LNCaP clone FGC (cell line): ENCODE results near the gene CSNK1G3.

Experiments used
- DNase-seq: peaks from one replicate; pipeline ENCODE4 v3.0.0-alpha.2; 2011; ENCODE audit warnings: low read depth
- H3K4me3 ChIP-seq: 2 replicates; pipeline ENCODE4 v1.5.1; 2011; ENCODE audit warnings: mild to moderate bottlenecking, low read depth, low read length, control low read depth
- TF ChIP-seq, protein P1 (sequence below): IDR thresholded peaks from 2 replicates; pipeline ENCODE4 v1.5.1; 2012; ENCODE audit warnings: mild to moderate bottlenecking; ENCODE audit not compliant: control insufficient read depth, insufficient read depth; ENCODE audit errors: extremely low read depth

Gene CSNK1G3

GRCh38 chr5:123558762-123559433 is 46.9 kb downstream of the CSNK1G3 start:
- no peak overlapping the region for H3K4me3 ChIP-seq
- DNase-seq: no peak
- TF ChIP-seq, protein P1, sequence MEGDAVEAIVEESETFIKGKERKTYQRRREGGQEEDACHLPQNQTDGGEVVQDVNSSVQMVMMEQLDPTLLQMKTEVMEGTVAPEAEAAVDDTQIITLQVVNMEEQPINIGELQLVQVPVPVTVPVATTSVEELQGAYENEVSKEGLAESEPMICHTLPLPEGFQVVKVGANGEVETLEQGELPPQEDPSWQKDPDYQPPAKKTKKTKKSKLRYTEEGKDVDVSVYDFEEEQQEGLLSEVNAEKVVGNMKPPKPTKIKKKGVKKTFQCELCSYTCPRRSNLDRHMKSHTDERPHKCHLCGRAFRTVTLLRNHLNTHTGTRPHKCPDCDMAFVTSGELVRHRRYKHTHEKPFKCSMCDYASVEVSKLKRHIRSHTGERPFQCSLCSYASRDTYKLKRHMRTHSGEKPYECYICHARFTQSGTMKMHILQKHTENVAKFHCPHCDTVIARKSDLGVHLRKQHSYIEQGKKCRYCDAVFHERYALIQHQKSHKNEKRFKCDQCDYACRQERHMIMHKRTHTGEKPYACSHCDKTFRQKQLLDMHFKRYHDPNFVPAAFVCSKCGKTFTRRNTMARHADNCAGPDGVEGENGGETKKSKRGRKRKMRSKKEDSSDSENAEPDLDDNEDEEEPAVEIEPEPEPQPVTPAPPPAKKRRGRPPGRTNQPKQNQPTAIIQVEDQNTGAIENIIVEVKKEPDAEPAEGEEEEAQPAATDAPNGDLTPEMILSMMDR: no peak

- TF ChIP-seq, protein P1: no peak
- no peak for DNase-seq
- H3K4me3 ChIP-seq: no peak overlapping the region
Observed at GRCh38 chr5:123559434-123559775, 47.4 kb downstream of the CSNK1G3 start.

DNA sequence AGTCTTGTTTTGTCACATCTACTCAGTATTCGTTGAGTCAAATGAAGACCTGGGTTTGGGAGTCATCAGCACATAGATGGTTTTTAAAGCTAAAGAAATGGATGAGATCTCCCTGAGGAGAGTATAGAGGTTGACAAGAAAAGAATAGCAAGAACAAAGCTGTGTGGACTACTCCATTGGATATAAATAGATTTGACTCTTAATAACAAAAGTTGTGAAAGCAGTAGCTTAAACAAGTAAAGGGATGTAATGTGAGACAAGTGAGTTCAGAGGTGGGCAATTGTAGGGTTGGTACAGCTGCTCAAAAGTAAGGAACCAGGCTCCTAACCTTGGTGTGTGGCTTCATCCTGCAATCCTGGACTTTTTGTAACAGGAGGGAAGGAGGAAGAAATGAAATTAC is 49.3 kb downstream of the CSNK1G3 start:
- no peak for DNase-seq
- TF ChIP-seq, protein P1: no peak
- no peak overlapping the region for H3K4me3 ChIP-seq

DNA sequence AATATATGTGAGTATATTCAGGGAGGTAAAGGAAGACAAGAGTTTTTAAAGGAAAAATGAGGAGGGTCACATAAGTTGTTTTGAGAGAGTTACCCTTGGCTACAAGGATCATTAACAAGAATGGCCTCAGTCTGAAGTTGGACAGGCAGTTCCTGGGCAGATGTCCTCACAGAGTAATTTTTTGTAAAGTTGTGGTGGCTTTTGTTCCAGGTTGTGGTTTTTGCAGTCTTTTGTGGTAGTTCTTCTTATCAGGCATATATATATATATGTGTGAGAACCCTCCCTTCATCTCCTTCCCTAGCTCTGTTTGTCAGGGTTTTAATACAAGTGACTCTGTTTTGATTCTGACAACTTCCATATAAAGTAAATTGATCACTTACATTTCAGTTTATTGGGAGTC is 60.0 kb downstream of the CSNK1G3 start:
- no peak overlapping the region for H3K4me3 ChIP-seq
- no peak for DNase-seq
- TF ChIP-seq, protein P1: no peak

DNA sequence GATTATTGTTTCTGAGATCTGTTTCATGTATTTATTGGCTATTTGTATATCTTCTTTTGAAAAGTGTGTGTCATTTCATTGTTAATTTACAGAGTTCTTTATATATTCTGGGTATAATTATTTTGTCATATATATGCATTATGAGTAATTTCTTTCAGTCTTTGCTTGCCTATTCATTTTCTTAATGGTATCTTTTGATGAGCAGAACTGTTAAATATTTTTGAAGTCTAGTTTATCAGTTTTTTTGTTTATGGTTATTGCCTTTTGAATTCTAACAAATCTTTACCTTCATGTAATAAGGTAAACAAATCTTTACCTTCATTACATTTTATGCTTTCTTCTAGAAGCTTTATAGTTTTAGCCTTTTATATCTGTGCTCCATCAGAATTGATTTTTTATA is 66.4 kb downstream of the CSNK1G3 start:
- no peak for DNase-seq
- H3K4me3 ChIP-seq: no peak overlapping the region
- TF ChIP-seq, protein P1: no peak

GRCh38 chr5:123579410-123579809 is 67.4 kb downstream of the CSNK1G3 start:
- no peak overlapping the region for H3K4me3 ChIP-seq
- DNase-seq: no peak
- TF ChIP-seq, protein P1: no peak
